Activated CD4-positive, CD25-positive, alpha-beta regulatory T cell treated with anti-CD3 and anti-CD28 coated beads, Interleukin-2, amount 50 U/mL, for 16 hours (primary cell): ENCODE results near the gene LYPD6.
"Not testable (repeated sequence)": the region's sequence is repeated elsewhere in the genome, so short reads cannot be mapped to it uniquely, and the experiment has no call there.

Experiments
- DNase-seq: peaks from one replicate; pipeline ENCODE4 v3.0.0-alpha.2; 2020; ENCODE audit warnings: low read depth, low spot score

LYPD6 gene

DNA sequence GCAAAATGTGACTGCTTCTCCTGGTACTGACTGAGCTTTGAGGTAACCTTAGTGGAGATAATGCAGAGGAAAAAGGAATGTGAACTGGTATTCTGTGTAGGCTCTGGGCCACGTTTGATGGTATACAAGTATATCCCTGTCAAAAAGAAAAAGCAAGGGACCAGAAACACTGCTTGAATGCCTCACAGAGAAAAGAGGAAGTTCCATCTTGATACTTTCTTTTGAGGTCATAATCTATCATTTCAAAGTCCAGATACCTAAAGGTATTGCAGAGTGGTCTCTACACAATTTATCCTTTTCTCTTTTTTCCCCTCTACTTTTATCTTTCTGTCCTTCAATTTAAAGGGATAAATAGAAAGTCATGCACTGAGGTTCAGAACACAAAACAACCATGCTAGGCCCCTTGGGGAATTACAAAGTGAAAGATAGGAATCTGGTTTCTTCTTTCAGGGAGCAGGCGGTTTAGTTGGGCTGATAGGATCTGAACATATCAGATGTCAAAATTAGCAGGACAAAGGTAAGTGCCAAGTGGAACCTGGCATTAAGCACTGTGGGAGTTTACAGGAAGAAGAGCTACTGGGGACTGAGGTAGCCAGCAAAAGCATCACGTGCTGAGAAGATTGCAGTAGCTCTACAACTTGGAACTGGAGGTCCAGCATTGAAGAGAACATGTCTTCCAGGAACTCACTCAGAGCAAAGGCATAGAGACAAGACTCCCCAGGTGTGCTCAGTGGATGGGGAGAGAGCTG lies 121.2 kb downstream of the LYPD6 start:
- DNase-seq, result no peak

- DNase-seq, result no peak
Observed at GRCh38 chr2:149456285-149456684, 125.9 kb downstream of the LYPD6 start.

DNA sequence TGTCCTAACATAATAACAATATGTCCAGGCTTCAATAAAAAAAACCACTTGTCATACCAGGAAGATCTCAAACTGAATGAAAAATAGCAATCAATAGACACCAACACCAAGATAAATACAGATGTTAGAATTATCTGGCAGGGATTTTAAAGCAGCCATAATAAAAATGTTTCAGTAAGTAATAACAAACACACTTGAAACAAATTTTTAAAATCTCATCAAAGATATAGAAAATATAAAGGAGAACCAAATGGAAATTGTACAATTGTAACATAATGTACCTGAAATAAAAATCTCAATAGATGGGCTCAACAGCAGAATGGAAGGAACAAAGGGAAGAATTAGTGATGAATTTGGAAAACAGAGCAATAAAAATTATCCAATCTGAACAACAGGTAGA lies 128.1 kb downstream of the LYPD6 start:
- no peak for DNase-seq

GRCh38 chr2:149463328-149464002 lies 133.1 kb downstream of the LYPD6 start:
- no peak for DNase-seq

- DNase-seq, result no peak
Observed at GRCh38 chr2:149464396-149464795, 134.0 kb downstream of the LYPD6 start.

DNA sequence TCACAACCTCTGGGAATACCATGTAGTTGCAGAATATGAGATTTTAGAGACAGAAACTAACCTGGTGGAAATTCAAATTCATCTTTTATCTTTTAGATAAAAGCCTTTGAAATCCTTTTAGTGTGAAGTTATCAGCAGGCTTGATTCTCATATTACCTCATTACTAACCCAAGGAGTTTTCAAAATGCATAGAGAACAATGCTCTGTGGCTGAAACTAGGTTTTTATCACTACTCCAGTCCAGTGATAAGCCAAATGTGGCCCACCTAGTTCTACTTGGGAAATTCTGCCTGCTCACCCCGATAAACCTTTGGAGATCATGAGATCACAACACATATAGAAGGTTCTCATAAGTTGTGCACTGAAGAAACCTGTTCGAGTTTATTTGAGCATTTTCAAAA lies 135.5 kb downstream of the LYPD6 start:
- DNase-seq, result no peak

DNA sequence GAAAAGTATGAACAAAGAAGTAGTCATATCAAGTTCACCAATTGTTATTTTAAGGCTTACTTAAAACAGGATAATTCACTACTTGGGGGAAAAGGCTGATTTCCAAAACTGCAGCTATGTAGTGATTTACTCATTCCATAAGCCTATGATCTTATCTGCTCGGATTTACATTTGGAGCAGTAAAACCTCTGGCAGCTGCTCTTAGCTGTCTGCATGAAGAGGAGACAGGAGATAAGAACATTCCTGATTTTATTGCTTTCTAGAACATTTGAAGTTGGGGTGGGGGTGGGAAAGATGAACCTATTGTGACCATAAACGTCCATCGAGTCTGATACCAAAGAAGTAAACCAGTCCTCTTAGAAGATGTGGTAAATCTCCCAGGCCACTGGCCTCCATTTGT lies 136.2 kb downstream of the LYPD6 start:
- no peak for DNase-seq

DNA sequence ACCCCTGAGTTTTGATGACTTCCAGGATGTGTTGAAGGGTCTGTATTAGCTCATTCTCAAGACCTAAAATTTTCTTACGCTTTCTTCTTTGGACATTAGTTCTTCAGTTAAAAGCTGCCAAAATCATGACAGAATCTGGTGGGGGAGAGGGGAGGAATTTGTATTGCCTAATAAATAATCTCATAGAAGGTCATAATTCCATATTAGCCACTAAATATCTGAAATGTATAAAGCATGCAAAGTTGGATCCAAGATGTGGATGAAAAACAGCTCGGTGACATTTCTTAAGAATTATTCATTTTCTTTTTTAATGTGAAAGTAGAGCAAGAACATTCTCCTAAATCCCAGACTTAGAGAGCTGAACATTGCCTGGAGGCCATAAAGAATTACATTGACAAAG lies 137.0 kb downstream of the LYPD6 start:
- no peak for DNase-seq

GRCh38 chr2:149468636-149469035 lies 138.2 kb downstream of the LYPD6 start:
- DNase-seq, result no peak

DNA sequence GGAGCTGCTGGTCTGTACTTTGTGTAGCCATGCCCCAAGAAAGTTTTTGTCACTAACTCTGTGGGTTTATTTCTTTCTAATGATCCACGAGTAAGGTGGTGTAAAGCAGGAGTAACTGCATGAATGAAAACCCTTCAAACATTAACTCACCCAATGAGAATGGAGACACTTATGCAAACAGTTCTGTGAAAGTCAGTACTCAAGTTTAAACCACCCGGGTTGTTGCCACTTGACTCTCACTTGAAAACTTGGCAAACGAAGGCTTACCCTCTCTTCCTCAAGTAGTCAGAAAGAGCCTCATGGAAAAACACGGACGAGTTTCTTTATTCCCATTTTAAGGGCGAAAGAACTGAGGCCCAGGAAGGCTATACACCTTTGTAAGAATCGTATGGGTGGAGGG lies 139.7 kb downstream of the LYPD6 start:
- no peak for DNase-seq

- no peak for DNase-seq
Observed at GRCh38 chr2:149472413-149472812, 142.0 kb downstream of the LYPD6 start.

GRCh38 chr2:149473068-149473467 lies 142.7 kb downstream of the LYPD6 start:
- DNase-seq, result no peak

DNA sequence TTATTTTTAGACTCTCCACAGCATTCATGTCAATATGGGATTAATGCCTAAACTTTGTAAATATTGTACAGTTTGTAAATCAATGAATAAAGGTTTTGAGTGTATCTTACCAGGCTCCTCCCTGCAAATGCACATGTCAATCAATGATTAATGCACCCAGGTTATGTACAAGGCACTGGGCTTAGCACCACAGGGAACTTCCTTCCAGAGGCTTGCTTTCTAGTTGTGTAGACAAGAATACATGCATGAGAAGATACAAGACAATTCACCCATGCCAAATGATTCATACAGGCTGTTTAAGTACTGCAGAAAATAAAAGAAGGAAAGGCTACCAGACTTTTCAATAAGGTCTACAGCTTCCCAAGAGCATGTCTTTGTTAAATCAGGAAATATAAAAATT lies 143.1 kb downstream of the LYPD6 start:
- no peak for DNase-seq

- no peak for DNase-seq
Observed at GRCh38 chr2:149483004-149483605, 152.7 kb downstream of the LYPD6 start.

DNA sequence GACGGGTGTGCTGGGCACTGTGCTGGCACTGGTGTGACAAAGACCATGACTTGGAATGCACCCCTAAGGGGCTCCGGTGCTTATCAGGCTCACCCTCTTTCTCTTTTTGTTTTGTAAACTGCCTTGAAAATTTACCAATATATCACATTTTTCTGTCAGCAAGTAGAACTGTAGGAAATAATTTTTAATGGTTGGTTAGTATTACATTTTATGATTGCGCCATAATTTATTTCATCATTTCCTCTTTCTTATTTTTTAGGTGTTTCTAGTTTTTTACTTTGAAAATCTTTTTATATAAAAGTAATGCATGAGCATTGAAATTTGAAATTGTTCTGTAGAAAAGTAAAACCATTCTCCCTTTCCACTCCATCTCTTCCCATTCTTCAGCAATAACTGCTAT lies 156.3 kb downstream of the LYPD6 start:
- no peak for DNase-seq

DNA sequence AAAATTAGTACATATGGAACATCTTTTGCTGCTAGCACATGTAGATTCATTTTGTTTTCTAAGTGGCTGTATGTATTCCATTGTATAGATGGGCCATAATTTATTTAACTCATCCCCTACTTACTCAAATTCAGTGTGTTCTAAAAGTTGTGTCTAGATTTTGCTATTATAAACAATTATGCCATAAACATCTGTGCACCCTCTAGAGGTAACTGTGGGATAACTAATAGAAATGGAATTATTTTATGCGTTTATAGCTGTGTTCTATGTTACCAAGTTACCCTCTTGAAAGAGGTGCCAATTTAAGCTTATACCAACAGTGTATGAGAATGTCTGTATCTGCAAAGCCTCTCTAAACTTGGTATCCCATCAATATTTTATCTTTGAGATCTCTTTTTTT lies 156.8 kb downstream of the LYPD6 start:
- no peak for DNase-seq

DNA sequence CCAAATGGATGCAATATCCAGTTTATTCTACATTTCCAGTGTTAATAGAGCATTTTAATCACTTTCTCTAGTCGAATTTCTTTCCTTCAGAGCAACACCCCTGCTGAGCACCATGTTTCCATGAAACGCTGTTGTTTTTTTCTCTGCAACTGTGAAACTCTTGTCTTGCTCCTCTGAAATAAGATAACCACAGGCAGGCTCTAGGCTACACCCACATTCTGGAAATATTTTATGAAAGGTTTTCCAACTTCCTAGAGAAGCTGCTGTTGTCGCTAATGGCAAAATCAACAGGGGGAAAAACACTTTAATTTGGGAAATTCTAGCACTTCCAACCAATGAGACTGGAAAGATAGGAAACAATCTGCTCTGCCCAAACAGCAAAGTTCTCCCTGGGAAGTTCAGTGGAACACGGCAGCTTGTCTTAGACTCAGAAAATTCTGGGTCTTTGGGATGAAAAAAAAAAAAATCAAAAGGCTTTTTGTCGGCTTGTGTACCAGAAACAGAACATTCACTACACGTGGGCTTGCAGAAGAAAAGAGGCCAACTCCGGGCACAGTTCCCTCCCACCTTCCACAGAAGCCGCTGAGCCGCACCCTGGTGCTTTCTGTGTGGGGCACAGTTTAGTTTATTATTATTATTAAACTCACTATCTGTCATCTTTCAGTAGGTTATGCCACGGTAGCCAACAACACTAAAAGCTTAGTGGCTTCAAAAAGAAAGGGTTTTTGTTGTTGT lies 158.5 kb downstream of the LYPD6 start:
- no peak for DNase-seq

- no peak for DNase-seq
Observed at GRCh38 chr2:149489452-149489851, 159.1 kb downstream of the LYPD6 start.

DNA sequence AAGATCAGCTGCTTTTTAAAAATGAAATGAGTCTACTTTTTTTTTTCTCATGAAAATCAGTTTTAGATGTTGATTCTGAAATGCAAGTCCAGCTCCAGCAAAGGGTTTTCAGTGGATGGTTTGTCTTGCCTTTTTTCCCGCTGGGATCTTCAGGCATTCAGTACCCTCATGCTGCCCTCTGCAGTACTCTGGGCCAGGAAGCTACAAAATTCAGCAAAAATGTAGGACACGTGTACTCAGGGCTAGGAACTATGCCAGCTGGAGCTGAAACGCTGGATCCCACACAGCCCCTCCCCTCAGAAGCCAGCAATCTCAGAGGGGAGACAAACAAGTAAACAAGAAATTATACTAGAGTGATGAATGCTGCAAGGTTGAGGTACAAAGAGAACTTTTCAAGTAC lies 159.9 kb downstream of the LYPD6 start:
- no peak for DNase-seq

GRCh38 chr2:149492923-149493322 lies 162.5 kb downstream of the LYPD6 start:
- DNase-seq, result no peak

GRCh38 chr2:149499204-149499603 lies 168.8 kb downstream of the LYPD6 start:
- not testable (repeated sequence) for DNase-seq

DNA sequence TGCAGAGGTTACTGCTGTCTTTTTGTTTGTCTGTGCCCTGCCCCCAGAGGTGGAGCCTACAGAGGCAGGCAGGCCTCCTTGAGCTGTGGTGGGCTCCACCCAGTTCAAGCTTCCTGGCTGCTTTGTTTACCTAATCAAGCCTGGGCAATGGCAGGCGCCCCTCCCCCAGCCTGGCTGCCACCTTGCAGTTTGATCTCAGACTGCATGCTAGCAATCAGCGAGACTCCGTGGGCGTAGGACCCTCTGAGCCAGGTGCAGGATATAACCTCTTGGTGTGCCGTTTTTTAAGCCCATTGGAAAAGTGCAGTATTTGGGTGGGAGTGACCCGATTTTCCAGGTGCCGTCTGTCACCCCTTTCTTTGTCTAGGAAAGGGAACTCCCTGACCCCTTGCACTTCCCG lies 176.4 kb downstream of the LYPD6 start:
- not testable (repeated sequence) for DNase-seq
